Measurements from ENCODE around the gene QPCT. TPM values are rescaled to one million over a fixed set of nuclear protein-coding genes. Genes with fewer than 3 reads are reported as not detected.

The QPCT gene
- total and polyA plus RNA-seq, 2 of the 4 experiments (the other 2 are of a cell fraction) = 1.9 to 2.2 TPM

- BruUV-seq (replicated peaks) = no TSS peak
- dilution Hi-C loops (cut with HindIII; ENCODE audit: low sequenced_read_pairs, unreplicated experiment) = no loop called here
- no peak overlapping the region for H2AFZ ChIP-seq (replicated peaks; ENCODE audit: low read length, poor library complexity)
Measured at GRCh38 chr2:37297632-37298031, 46.8 kb upstream of the QPCT start.

More at GRCh38 chr2:37297632-37298031, 46.8 kb upstream of the QPCT start:
- no peak overlapping the region for H4K5ac ChIP-seq (ENCODE audit: low read depth, low read length)
- H2BK120ac ChIP-seq (ENCODE audit: low read depth, low read length) = no peak overlapping the region
- H2AK9ac ChIP-seq (replicated peaks; ENCODE audit: low read depth, low read length, poor library complexity) = no peak overlapping the region
- H3K4me3 ChIP-seq (ENCODE audit: insufficient read depth, low read depth, low read length) = no peak overlapping the region
- H3K9ac ChIP-seq (ENCODE audit: low read depth, low read length) = no peak overlapping the region
- no peaks in the 10 kb centered on the region for H3K9me1 ChIP-seq (ENCODE audit: insufficient read depth, low read length)
- peaks cover 12% of the 10 kb centered on the region for H4K20me1 ChIP-seq (ENCODE audit: insufficient read depth, low read length)
- ChIA-PET CTCF (interaction anchor here (0.7 kb wide), 1 partner anchor 11 kb away, joined by 3 read pairs; no protein-coding TSS in a partner anchor), POLR2A (ENCODE audit: unreplicated experiment) (no interaction called here)
- no peak overlapping the region for H2AK5ac ChIP-seq (ENCODE audit: low read depth, low read length)
- H3K4ac ChIP-seq (ENCODE audit: low read depth, low read length) = no peak overlapping the region
- no peak overlapping the region for H3K14ac ChIP-seq (replicated peaks; ENCODE audit: low read depth, low read length)
- H3K23ac ChIP-seq (ENCODE audit: low read depth, low read length) = no peak overlapping the region
- intact Hi-C loops (cut with micrococcal nuclease) (no loop called here), in situ Hi-C loops (cut with MboI; ENCODE audit: low sequenced_read_pairs) (no loop called here)
- H4K8ac ChIP-seq (ENCODE audit: low read depth in 2 of 2, low read length in 2 of 2) = no peak overlapping the region
- ATAC-seq (ENCODE audit: low read depth) = no peak
- H3K9me3 ChIP-seq (ENCODE audit: control insufficient read depth, insufficient read depth, low read length) = no peaks in the 10 kb centered on the region
- TF ChIP-seq USF2 (IDR thresholded peaks at IDR 0.05; ENCODE audit: low read depth, low read length) = no peak
- no peak for TF ChIP-seq SMC3 (IDR thresholded peaks at IDR 0.05; ENCODE audit: low read depth, low read length)
- TF ChIP-seq MXI1 (IDR thresholded peaks at IDR 0.05; ENCODE audit: borderline replicate concordance, low read depth, low read length) = no peak
- TF ChIP-seq MAZ (IDR thresholded peaks at IDR 0.05; ENCODE audit: borderline replicate concordance, low read depth, low read length) = no peak
- no peak for TF ChIP-seq BHLHE40 (IDR thresholded peaks at IDR 0.05; ENCODE audit: low read depth, low read length)
- TF ChIP-seq, protein P1, sequence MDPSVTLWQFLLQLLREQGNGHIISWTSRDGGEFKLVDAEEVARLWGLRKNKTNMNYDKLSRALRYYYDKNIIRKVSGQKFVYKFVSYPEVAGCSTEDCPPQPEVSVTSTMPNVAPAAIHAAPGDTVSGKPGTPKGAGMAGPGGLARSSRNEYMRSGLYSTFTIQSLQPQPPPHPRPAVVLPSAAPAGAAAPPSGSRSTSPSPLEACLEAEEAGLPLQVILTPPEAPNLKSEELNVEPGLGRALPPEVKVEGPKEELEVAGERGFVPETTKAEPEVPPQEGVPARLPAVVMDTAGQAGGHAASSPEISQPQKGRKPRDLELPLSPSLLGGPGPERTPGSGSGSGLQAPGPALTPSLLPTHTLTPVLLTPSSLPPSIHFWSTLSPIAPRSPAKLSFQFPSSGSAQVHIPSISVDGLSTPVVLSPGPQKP (IDR thresholded peaks at IDR 0.05; ENCODE audit: borderline replicate concordance, low read depth, low read length) = no peak
- no peak overlapping the region for H2BK5ac ChIP-seq (ENCODE audit: low read depth, low read length, poor library complexity, severe bottlenecking)
- no peak overlapping the region for H3K4me2 ChIP-seq (ENCODE audit: low read depth, low read length)
- no peak for DNase-seq
- H3K36me3 ChIP-seq (ENCODE audit: control insufficient read depth, insufficient read depth, low read length) = no peaks in the 10 kb centered on the region
- no peak overlapping the region for H3K27ac ChIP-seq (ENCODE audit: insufficient read depth, low read length)
- H2BK20ac ChIP-seq (ENCODE audit: low read depth, low read length) = no peak overlapping the region
- H4K91ac ChIP-seq (ENCODE audit: insufficient read depth, low read depth, low read length) = no peak overlapping the region
- no peak overlapping the region for H3K18ac ChIP-seq (ENCODE audit: low read depth, low read length)
- H3K56ac ChIP-seq (ENCODE audit: extremely low read depth, insufficient read depth, low read length) = no peak overlapping the region
- H3K79me1 ChIP-seq (ENCODE audit: low read depth in 1 of 2, low read length in 2 of 2) = peaks cover 33 to 60% of the 10 kb centered on the region in 2 experiments
- H3K27me3 ChIP-seq (ENCODE audit: control insufficient read depth, insufficient read depth, low read length) = no peaks in the 10 kb centered on the region
- H3K4me1 ChIP-seq (ENCODE audit: control insufficient read depth, insufficient read depth, low read length) = peaks cover 7% of the 10 kb centered on the region; the same call in 1 of the 2 replicates
- H2BK15ac ChIP-seq (ENCODE audit: low read depth, low read length) = no peak overlapping the region

All from IMR-90 (cell line).